Measurements from ENCODE around the gene COX7B.
"Not testable (repeated sequence)": the region's sequence is repeated elsewhere in the genome, so short reads cannot be mapped to it uniquely, and the experiment has no call there.

The COX7B gene, protein sequence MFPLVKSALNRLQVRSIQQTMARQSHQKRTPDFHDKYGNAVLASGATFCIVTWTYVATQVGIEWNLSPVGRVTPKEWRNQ

GRCh38 chrX:77899081-77899828, at the start of gene COX7B:
COX7B (plus strand) TSS chrX:77899468; CDS start chrX:77899554, 86 bp downstream.
- peak in 12 of 14 donors; percentile 14 to 93 (median 44) for DNase-seq

- DNase-seq: no peak
Observed at GRCh38 chrX:77875372-77875771, 23.9 kb upstream of the COX7B start.

GRCh38 chrX:77881418-77881817, 17.9 kb upstream of the COX7B start:
- DNase-seq: not testable (repeated sequence)

DNA sequence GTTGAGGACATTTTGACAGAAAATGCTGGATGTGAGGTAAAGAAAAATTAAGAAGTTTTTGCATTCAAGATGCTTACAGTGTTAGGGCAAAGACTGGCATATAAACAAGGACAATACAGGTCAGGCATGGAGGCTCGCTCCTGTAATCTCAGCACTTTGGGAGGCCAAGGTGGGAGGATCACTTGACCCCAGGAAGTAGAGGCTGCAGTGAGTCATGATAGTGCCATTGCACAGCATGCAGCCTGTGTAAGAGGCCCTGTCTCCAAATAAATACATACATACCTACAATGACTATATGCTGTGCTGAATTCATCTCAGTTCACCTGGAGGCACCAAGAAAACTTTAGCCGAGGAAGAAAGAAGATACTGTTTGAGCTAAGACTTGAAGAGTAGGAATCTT, 6.4 kb upstream of the COX7B start:
- no peak for DNase-seq

- no peak for DNase-seq
Observed at GRCh38 chrX:77893713-77894112, 5.6 kb upstream of the COX7B start.

- DNase-seq: peak; percentile 13 to 90 (median 76)
Observed at GRCh38 chrX:77894921-77895886, 4.1 kb upstream of the COX7B start, which contains the start of gene MAGT1. MAGT1 (minus strand) TSS chrX:77895435; CDS start chrX:77895410, 25 bp downstream.

DNA sequence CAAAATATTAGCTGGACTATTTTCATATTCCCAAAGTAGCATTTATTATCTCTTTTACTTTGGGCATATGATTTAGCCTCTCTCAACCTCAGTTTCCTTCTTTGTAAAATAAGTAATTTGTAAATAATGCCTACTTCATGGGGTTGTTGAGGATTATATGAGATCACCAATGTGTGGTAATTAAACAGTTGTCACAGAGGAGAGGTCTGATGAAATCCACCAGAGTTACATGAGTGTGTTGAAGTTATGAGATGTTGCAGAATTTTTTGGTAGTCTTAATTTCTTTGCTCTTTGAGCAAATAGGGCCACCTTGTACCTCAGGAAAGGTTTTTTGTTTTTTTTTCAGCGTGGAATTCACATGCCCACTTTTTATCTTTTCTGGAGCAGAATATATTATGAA, 1.4 kb downstream of the COX7B start:
- DNase-seq: no peak

DNA sequence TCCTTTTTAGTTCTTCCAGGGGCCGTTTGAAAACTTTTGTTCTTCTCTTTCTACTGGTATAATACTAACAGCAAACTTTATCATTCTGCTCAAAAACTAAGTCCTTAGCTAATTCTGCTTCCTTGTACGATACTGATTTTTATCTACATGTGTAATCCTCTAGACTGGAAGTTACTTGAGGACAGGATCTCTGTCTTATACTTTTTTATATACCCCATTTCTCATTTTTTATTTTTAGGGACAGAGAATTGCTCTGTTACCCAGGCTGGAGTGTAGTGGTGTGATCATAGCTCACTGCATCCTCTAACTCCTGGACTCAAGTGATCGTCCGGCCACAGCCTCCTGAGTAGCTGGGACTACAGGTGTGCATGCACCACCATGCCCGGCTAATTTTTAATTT, 2.2 kb downstream of the COX7B start:
- no peak for DNase-seq

- peak; percentile 2 to 88 (median 70) for DNase-seq
Observed at GRCh38 chrX:77910108-77910840, 11.0 kb downstream of the COX7B start, which contains the start of gene ATP7A. ATP7A (plus strand) TSS chrX:77910693; CDS start chrX:77971642, 60,949 bp downstream.

DNA sequence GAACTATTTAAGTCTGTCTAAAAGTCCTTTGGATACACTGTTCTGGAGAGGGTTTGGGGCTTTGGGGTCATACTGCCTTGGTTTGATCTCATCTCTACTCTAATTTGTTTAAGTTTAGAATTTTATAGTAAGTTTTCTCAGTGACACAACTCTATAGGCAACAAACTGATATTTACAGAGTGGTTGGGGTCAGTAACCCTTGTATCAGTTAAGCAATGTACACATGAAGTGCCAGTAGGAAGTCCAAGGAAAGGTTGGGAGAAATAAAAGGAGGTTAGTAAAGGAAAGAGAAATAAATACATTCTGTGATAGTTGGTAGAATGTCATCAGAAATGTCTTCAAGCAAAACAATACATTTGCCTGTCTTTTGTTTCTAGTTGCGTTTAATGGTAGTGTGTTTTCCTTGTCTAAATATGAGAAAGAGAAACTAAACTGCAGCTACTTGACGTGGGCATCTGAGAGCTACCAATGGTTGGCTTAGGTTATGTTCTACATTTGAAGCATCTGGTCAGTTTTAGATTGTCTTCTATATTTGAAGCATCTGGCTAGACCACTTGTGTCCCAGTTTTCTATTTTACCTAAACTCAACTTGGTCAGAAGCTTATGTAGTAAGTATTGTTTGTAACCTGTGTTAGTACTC, 18.1 kb downstream of the COX7B start:
- no peak for DNase-seq

- no peak for DNase-seq
Observed at GRCh38 chrX:77918568-77918967, 19.3 kb downstream of the COX7B start.

- DNase-seq: not testable (repeated sequence)
Observed at GRCh38 chrX:77919370-77919769, 20.1 kb downstream of the COX7B start.

- no peak for DNase-seq
Observed at GRCh38 chrX:77922787-77923186, 23.5 kb downstream of the COX7B start.

DNA sequence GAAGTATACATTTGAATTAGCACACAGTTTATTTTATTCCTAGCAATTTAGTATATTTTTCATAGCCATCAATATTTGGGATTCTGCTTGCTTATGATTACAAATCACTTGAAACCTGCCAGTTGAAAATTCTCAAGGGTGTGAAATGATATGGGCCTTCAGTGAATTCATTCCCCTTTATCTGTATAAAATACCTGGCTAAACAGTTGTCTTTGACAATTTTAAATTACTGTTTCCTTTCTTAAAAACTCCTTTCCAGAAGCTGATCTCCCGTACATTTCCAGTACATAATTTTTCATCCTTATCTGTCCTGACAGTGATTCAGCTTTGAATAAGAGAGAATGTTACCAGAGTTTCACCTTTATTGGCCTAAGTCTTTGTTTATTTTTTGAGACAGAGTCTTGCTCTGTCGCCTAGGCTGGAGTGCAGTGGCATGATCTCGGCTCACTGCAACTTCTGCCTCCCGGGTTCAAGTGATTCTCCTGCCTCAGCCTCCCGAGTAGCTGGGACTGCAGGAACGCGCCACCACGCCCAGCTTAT, 25.1 kb downstream of the COX7B start:
- no peak for DNase-seq

DNA sequence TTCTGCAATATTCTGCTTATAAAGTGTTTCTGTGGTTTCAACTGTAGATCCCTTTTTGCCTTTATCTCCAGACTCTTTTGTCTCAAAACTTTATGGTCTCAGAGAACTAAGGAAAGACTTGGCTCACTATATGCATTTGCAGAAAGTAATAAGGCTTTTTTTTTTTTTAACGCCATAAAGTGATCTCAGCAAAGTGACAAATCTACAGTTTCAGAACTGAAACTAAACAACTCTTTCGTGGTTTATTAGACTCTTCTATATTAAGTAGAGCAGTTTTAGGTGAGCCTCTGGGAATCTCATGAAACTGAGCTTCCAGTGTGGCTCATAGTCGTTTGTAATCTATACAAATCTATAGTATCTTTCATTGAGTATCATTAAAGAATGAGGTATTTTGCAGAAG, 26.5 kb downstream of the COX7B start:
- no peak for DNase-seq

DNA sequence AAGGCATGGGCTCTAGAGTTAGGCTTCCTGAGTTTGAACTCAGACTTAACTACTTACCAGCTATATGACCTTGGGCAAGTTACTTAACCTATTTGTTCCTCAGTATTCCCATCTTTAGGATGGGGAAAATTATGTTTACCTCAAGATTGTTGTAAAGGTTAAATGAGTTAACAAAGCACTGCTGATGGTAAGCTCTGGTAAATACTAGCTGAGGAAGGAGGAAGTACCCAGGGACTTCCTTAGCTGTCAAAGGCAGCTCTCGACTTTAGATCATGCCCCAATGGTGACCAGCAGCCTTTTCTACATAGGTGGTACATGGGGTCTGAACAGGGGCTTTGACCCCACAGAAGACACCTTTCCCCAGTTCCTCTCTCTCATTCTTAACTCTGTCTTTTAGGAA, 31.3 kb downstream of the COX7B start:
- no peak for DNase-seq

DNA sequence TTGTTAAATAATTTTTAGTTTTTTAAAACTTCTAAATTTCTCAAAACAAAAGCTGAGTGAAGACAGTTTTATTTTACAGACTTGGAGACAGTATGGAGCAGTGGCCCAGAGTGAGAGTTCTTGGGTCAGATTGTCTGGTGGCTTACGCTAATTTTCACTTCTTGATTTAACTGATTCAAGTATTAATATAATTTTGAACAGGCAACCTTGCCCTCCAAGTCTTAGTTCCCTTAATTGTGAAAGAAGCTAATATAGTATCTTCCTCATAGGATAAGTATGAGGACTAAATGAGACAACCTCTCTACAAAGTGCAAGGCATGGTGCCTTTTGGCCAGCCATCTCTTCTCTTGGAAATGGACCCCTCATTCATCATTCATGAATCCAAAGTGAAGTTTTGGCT, 36.6 kb downstream of the COX7B start:
- DNase-seq: no peak

GRCh38 chrX:77936299-77936698, 37.0 kb downstream of the COX7B start:
- DNase-seq: no peak

DNA sequence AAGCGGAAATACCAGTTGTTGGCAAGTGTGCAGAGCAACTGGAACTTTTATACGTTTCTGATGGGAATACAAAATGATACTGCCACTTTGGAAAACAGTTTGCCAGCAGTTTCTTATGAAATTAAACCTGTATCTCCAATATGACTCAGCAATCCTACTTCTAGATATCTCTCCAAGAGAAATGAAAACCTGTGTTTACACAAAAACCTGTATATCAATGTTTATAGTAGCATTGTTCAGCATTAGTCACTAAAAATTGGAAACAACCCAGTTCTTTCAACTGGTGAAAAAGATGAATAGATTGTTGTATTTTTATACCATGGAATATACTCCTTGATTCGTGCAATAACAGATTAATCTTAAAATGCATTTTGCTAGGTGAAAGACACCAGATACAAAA, 38.0 kb downstream of the COX7B start:
- DNase-seq: no peak

DNA sequence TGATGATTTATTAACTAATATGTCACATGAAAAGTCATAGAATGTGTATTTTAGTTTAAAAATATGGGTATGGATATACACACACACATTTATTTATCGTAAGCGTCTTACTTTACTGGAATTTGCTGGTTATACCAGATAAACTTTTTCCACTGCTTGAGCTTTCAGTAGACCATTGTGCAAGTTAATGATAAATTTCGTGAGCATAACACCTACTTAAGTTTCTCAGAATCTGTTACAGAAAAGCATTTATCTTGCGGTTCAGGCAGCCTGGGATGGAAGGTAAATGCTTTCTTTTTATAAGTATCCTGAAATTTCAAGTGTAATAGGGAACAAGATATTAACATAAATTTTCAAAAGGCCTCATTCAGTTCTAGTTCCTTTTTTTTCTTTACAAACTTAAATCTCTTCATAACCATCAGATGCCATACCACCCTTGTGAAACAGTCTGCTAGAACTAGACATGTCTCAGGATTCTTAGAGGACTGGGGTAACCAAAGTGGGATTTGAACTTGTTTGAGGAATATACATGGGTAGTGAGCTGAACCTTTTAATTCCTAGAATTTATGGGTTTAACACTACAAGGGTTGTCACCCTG, 38.9 kb downstream of the COX7B start:
- no peak for DNase-seq

- not testable (repeated sequence) for DNase-seq
Observed at GRCh38 chrX:77945031-77945430, 45.8 kb downstream of the COX7B start.
